ENCODE results near the gene TFAP2B. TPM values are rescaled to one million over a fixed set of nuclear protein-coding genes. Genes with fewer than 3 reads are reported as not detected.

The TFAP2B gene
- total RNA-seq, 2 experiments from 2014 or later, result not detected

- Mint-ChIP-seq H3K9me3 (ENCODE audit: low read depth) (no peaks in the 10 kb centered on the region), H3K27me3 (peaks cover 40% of the 10 kb centered on the region), H3K4me1 (no peaks in the 10 kb centered on the region), H3K36me3 (no peaks in the 10 kb centered on the region), H3K27ac (no peak overlapping the region), H3K4me3 (no peak overlapping the region)
- DNase-seq (no peak), ATAC-seq (no peak)
- CTCF ChIA-PET, result no interaction called here
Measured at GRCh38 chr6:50831186-50831585, 12.5 kb downstream of the TFAP2B start.

- Mint-ChIP-seq H3K4me1 (no peaks in the 10 kb centered on the region), H3K4me3 (no peak overlapping the region), H3K36me3 (no peaks in the 10 kb centered on the region), H3K9me3 (ENCODE audit: low read depth) (no peaks in the 10 kb centered on the region), H3K27ac (no peak overlapping the region), H3K27me3 (peaks cover 43% of the 10 kb centered on the region)
- CTCF ChIA-PET, result interaction anchor here (1.5 kb wide), 1 partner anchor 17 kb away, joined by 5 read pairs; no protein-coding TSS in a partner anchor
- no peak for DNase-seq
- ATAC-seq, result no peak
Measured at GRCh38 chr6:50832912-50833311, 14.2 kb downstream of the TFAP2B start.

- H3K27me3 Mint-ChIP-seq, result peaks cover 56% of the 10 kb centered on the region
- DNase-seq (no peak), ATAC-seq (no peak)
- no peaks in the 10 kb centered on the region for H3K36me3 Mint-ChIP-seq
- no peak overlapping the region for H3K4me3 Mint-ChIP-seq
- H3K27ac Mint-ChIP-seq, result no peak overlapping the region
- H3K9me3 Mint-ChIP-seq (ENCODE audit: low read depth), result no peaks in the 10 kb centered on the region
- no peaks in the 10 kb centered on the region for H3K4me1 Mint-ChIP-seq
- CTCF ChIA-PET, result interaction anchor here (0.6 kb wide), 1 partner anchor 1573 kb away, joined by 4 read pairs; no protein-coding TSS in a partner anchor
Measured at GRCh38 chr6:50834929-50835410, 16.3 kb downstream of the TFAP2B start.

- H3K27me3 Mint-ChIP-seq, result peaks cover 69% of the 10 kb centered on the region
- ATAC-seq, result no peak
- CTCF ChIA-PET, result no interaction called here
- no peak for DNase-seq
- no peaks in the 10 kb centered on the region for H3K4me1 Mint-ChIP-seq
- H3K27ac Mint-ChIP-seq, result no peak overlapping the region
- H3K9me3 Mint-ChIP-seq (ENCODE audit: low read depth), result no peaks in the 10 kb centered on the region
- H3K36me3 Mint-ChIP-seq, result no peaks in the 10 kb centered on the region
- no peak overlapping the region for H3K4me3 Mint-ChIP-seq
Measured at GRCh38 chr6:50836231-50836630, 17.6 kb downstream of the TFAP2B start.

- Mint-ChIP-seq H3K4me3 (no peak overlapping the region), H3K4me1 (no peaks in the 10 kb centered on the region), H3K27me3 (peaks cover 83% of the 10 kb centered on the region), H3K27ac (no peak overlapping the region), H3K36me3 (no peaks in the 10 kb centered on the region), H3K9me3 (ENCODE audit: low read depth) (no peaks in the 10 kb centered on the region)
- DNase-seq (no peak), ATAC-seq (no peak)
- CTCF ChIA-PET, result no interaction called here
Measured at GRCh38 chr6:50837589-50838445, 19.1 kb downstream of the TFAP2B start.

- Mint-ChIP-seq H3K4me3 (no peak overlapping the region), H3K4me1 (no peaks in the 10 kb centered on the region), H3K9me3 (ENCODE audit: low read depth) (no peaks in the 10 kb centered on the region), H3K27ac (no peak overlapping the region), H3K36me3 (no peaks in the 10 kb centered on the region), H3K27me3 (peaks cover 92% of the 10 kb centered on the region)
- no peak for DNase-seq
- no peak for ATAC-seq
- CTCF ChIA-PET, result no interaction called here
Measured at GRCh38 chr6:50840112-50840810, 21.6 kb downstream of the TFAP2B start.

- DNase-seq (no peak), ATAC-seq (no peak)
- Mint-ChIP-seq H3K9me3 (ENCODE audit: low read depth) (no peaks in the 10 kb centered on the region), H3K27me3 (peaks cover 92% of the 10 kb centered on the region), H3K4me3 (no peak overlapping the region), H3K36me3 (no peaks in the 10 kb centered on the region), H3K4me1 (no peaks in the 10 kb centered on the region), H3K27ac (no peak overlapping the region)
- CTCF ChIA-PET, result no interaction called here
Measured at GRCh38 chr6:50840811-50841192, 22.1 kb downstream of the TFAP2B start.

- Mint-ChIP-seq H3K36me3 (no peaks in the 10 kb centered on the region), H3K27me3 (peaks cover 89% of the 10 kb centered on the region), H3K4me3 (no peak overlapping the region), H3K4me1 (no peaks in the 10 kb centered on the region), H3K9me3 (ENCODE audit: low read depth) (no peaks in the 10 kb centered on the region), H3K27ac (no peak overlapping the region)
- CTCF ChIA-PET, result no interaction called here
- DNase-seq, result no peak
- ATAC-seq, result no peak
Measured at GRCh38 chr6:50842446-50842845, 23.8 kb downstream of the TFAP2B start.

GRCh38 chr6:50842861-50843384, 24.3 kb downstream of the TFAP2B start:
- DNase-seq (no peak), ATAC-seq (no peak)
- Mint-ChIP-seq H3K27ac (peak overlapping the region; percentile 43), H3K36me3 (no peaks in the 10 kb centered on the region), H3K27me3 (peaks cover 88% of the 10 kb centered on the region), H3K4me1 (no peaks in the 10 kb centered on the region), H3K4me3 (no peak overlapping the region), H3K9me3 (ENCODE audit: low read depth) (no peaks in the 10 kb centered on the region)
- CTCF ChIA-PET, result no interaction called here

- ATAC-seq, result no peak
- no peaks in the 10 kb centered on the region for H3K9me3 Mint-ChIP-seq (ENCODE audit: low read depth)
- CTCF ChIA-PET, result no interaction called here
- H3K36me3 Mint-ChIP-seq, result no peaks in the 10 kb centered on the region
- no peak overlapping the region for H3K4me3 Mint-ChIP-seq
- no peak overlapping the region for H3K27ac Mint-ChIP-seq
- no peak for DNase-seq
- H3K27me3 Mint-ChIP-seq, result peaks cover 87% of the 10 kb centered on the region
- H3K4me1 Mint-ChIP-seq, result no peaks in the 10 kb centered on the region
Measured at GRCh38 chr6:50843842-50844241, 25.2 kb downstream of the TFAP2B start.

- no peak overlapping the region for H3K27ac Mint-ChIP-seq
- CTCF ChIA-PET, result interaction anchor here (1.2 kb wide), 1 partner anchor 30 kb away, joined by 3 read pairs; no protein-coding TSS in a partner anchor
- ATAC-seq, result no peak
- no peaks in the 10 kb centered on the region for H3K9me3 Mint-ChIP-seq (ENCODE audit: low read depth)
- peaks cover 1% of the 10 kb centered on the region for H3K36me3 Mint-ChIP-seq
- H3K4me3 Mint-ChIP-seq, result no peak overlapping the region
- H3K27me3 Mint-ChIP-seq, result peaks cover 88% of the 10 kb centered on the region
- no peaks in the 10 kb centered on the region for H3K4me1 Mint-ChIP-seq
- DNase-seq, result no peak
Measured at GRCh38 chr6:50845499-50846143, 26.9 kb downstream of the TFAP2B start.

- Mint-ChIP-seq H3K4me1 (no peaks in the 10 kb centered on the region), H3K4me3 (no peak overlapping the region), H3K36me3 (peaks cover 1% of the 10 kb centered on the region), H3K27me3 (peaks cover 88% of the 10 kb centered on the region), H3K27ac (no peak overlapping the region), H3K9me3 (ENCODE audit: low read depth) (no peaks in the 10 kb centered on the region)
- DNase-seq (no peak), ATAC-seq (no peak)
- CTCF ChIA-PET, result no interaction called here
Measured at GRCh38 chr6:50846144-50846851, 27.6 kb downstream of the TFAP2B start.

GRCh38 chr6:50846852-50847155, 28.1 kb downstream of the TFAP2B start:
- CTCF ChIA-PET, result no interaction called here
- Mint-ChIP-seq H3K4me1 (no peaks in the 10 kb centered on the region), H3K27me3 (peaks cover 88% of the 10 kb centered on the region), H3K4me3 (no peak overlapping the region), H3K36me3 (peaks cover 1% of the 10 kb centered on the region), H3K27ac (no peak overlapping the region), H3K9me3 (ENCODE audit: low read depth) (no peaks in the 10 kb centered on the region)
- DNase-seq (no peak), ATAC-seq (no peak)
